ENCODE results near the gene PARD3.

PARD3 gene

GRCh38 chr10:34107626-34108516 lies 707.2 kb downstream of the PARD3 start:
- DNase-seq (ENCODE audit: low read depth in 2 of 2): no peak

- no peak for DNase-seq (ENCODE audit: low read depth in 2 of 2)
These were observed 708.7 kb downstream of the PARD3 start for GRCh38 chr10:34106356-34106885.

DNA sequence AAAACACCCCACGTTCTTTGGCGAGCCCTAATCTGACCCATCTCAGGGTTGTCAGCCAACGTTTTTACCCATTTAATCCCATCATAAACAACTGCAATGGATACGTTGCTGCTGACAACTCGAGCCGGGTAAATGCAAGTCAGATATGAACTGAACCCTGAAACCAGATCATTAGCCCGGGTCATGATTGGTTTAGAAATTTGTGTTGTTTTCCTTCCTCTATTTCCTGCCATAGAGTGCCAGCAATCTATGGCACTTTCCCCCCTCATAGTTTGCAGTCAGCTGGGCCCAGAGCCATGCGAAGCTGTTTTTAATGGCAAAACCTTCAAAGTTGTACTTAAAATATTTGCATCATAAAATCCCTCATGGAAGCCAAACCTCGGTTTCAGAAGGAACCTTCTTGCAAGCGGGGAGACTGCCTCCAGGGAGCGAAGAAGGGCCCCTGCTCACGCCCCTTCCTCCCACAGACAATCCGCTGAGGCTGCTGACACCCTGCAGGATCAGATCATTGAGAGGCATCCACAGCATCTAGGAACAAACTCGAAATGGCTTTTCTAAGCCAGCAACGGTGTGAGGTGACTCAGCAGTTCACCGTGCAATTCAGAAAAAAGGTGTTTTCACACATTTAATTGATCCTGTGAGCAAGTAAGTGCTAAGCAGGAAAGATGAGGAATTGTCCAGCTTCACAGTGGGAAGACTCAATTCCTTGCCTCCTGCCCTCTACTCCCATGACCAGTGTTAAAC lies 710.1 kb downstream of the PARD3 start:
- no peak for DNase-seq (ENCODE audit: low read depth in 2 of 2)

GRCh38 chr10:34102893-34103506 lies 712.1 kb downstream of the PARD3 start:
- no peak for DNase-seq (ENCODE audit: low read depth in 2 of 2)

DNA sequence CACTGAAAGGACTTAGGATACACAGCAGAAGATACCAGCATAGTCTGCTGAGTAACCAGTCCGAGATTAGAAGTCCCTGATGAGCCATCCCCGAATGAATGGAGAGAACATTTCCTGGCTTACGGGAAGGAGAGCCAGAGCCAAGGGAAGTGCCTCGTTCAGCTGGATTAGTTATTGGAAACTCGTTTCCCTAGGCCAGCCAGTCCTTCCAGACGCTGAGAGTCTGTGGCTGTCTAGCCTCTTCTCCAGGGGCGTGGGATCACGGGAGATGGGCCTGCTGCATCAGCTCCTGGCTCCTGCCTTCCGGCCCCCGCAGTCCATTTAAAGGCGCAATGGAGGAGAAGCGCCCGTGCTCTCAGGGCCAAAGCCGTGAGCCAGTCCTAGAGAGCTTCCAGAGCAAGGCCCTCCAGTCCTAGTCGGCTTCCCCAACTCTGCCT lies 712.8 kb downstream of the PARD3 start:
- no peak for DNase-seq (ENCODE audit: low read depth in 2 of 2)

GRCh38 chr10:34101001-34101400 lies 714.1 kb downstream of the PARD3 start:
- no peak for DNase-seq (ENCODE audit: low read depth in 2 of 2)

DNA sequence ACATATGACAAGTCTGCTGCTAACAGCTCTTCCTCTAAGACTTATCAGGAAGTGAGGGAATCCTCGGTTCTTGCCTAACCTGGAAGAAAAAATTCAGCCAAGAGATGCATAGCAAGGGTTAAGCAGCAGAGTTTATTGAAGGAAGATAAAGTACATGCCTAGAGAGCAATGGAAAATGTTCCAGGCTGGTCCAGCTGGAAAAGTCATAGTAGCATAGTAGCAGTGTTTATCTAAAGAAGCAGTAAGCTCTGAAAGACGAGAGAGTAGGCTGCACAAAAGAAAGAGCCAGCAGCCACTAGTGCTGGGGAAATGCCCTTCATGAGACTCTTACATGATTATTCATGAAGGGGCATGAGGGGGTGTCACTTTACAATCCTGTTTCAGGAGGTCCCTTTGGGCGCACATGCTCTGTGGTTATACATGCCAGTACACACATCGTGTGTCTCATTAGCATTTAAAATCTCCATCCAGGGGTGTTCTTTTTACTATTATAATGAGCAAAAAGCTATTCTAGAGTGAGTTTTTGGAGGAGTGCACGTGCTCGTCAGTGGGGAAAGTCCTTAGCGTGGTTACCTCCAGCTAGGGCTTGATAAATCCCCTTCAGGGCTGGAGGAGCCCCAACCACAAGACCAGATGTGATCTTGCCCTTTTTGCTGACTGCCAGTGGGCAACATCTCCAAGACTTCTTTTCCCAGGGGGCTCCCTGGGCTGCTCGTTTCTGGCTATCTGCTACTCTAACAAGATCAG lies 716.1 kb downstream of the PARD3 start:
- no peak for DNase-seq (ENCODE audit: low read depth in 2 of 2)

- no peak for DNase-seq (ENCODE audit: low read depth in 2 of 2)
These were observed 717.4 kb downstream of the PARD3 start for GRCh38 chr10:34097682-34098081.

GRCh38 chr10:34094961-34095360 lies 720.1 kb downstream of the PARD3 start:
- no peak for DNase-seq (ENCODE audit: low read depth in 2 of 2)

GRCh38 chr10:34094146-34094696 lies 720.9 kb downstream of the PARD3 start:
- no peak for DNase-seq (ENCODE audit: low read depth in 2 of 2)

GRCh38 chr10:34092891-34093290 lies 722.2 kb downstream of the PARD3 start:
- DNase-seq (ENCODE audit: low read depth in 2 of 2): no peak

- no peak for DNase-seq (ENCODE audit: low read depth in 2 of 2)
These were observed 723.4 kb downstream of the PARD3 start for GRCh38 chr10:34091635-34092195.

DNA sequence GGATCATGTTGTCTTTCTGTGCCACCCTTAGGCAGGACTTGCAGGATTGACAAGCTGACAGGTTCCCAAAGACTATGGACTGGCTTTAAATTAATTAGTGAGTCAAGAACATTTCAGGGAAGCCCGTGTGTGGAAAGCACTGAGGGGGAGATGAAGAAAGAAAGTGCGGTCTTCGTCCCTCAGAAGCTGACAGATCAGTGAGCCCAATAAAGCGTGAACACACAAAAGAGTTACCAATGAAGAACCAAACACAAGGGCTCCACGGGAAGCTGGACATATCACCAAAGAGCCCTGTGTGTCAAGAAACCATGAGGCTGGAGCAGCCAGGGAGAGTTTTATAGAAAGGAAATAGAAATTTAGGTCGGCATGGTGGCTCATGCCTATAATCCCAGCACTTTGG lies 725.8 kb downstream of the PARD3 start:
- DNase-seq (ENCODE audit: low read depth in 2 of 2): no peak

DNA sequence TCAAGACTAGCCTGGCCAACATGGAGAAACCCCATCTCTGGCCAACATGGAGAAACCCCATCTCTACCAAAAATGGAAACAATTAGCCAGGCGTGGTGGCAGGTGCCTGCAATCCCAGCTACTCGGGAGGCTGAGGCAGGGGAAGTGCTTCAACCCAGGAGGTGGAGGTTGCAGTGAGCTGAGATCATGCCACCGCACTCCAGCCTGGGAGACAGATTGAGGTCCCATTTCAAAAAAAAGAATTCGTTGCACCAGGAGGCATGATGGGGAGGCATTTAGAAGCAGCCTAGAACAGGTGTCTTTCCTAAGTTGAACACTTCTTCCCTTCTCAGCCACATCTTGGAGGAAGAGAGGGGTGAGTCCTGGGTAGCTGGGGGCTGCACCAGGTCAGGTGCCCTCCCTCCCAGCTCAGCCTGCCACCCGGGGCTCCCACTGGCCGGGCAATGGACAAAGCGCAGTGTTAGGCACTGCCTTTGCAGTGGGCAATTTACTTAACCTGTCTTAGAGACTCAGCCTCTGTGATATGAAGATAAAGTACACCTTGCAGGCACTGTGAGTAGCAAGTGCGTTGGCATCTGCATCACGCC lies 726.8 kb downstream of the PARD3 start:
- DNase-seq (ENCODE audit: low read depth in 2 of 2): no peak

DNA sequence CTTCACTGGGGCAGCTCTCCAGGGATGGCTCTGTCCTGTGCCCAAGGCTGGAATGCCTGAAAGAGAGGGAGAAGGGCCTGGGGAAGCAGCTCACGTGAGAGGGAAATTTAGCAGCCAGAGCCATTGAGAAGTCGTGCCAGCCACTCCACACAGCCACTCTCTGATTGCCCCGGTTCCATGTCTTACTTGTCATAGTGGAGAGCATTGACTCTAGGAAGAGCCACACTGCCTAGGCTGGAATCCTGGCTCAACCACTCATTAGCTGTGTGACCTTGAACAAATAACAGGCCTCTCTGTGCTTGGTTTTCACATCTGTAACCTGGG lies 728.0 kb downstream of the PARD3 start:
- DNase-seq (ENCODE audit: low read depth in 2 of 2): no peak

DNA sequence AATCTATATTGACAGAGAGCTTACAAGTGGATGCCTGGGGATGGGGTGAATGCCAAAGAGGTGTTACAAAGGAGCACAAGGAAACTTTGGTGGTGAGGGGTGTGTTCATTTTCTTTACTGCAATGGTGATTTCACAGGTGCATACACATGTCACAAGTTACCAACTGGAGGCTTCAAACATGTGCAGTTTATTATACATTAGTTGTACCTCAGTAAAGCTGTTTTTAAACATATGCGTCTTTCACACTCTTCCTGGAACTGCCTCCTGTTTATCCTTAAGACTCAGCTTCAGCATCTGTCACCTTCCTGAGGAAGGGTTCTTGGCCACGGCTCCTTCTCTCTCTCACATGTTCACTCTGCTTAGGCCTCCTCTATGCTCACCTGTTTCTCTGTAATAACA lies 731.5 kb downstream of the PARD3 start:
- DNase-seq (ENCODE audit: low read depth in 2 of 2): no peak

DNA sequence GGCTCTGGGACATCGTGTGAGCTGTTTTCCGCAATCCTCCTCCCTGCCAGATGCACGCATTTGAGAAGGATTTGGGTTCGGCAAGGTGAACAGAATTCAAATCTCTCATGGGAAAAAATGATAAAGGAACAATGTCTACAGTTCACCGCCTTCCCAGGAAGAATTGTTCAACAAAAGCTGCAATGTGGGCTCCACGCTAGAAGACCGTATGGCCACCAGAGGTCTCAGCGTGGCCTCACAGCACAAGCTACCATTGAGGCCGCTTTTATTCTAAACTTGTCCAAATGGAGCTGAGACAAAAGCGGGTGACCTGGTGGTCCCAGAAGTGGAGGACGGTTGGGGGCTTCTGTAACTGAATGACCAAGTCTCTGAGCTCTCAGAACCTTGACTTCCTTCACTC lies 733.1 kb downstream of the PARD3 start:
- DNase-seq (ENCODE audit: low read depth in 2 of 2): no peak

GRCh38 chr10:34081347-34081743 lies 733.8 kb downstream of the PARD3 start:
- DNase-seq (ENCODE audit: low read depth in 2 of 2): no peak

DNA sequence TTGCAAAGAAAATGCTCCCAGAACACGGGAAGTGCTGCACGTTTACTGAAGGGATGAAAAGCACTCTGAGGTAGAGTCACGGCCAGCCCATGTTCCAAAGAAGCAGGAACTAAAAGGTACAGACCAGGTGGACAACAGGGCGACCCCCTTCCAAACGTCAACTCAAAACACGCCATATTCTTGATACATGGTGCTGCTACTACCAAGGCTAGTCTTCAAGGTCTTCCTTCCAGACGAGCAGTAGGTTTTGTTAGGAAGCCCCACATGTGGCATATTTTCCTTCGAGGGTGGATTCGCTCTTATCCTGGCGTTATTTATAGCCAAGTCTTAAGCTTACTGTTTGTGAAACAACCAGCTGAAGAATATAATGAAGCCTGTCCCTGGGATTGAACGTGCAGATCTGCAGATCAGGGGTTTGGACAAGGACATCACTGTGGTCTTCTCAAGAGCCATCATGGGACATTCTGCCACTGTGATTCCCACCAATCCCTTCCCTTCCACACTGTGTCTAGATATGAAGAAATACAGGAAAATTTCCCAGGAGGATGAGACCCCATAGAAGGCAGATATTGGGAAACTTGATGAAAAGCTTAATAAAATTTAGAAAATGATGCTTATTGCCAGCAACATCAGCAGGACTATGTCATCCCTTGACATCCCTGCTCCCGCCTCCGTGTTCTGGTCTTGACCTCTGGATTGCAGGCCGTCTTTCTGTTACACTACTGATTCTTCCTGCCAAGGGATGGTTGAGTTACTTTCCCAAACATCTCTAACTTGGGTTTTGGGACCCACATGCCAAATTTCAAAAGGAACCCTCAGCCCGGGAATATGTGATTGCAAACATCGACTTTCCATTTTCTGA lies 734.4 kb downstream of the PARD3 start:
- DNase-seq (ENCODE audit: low read depth in 2 of 2): no peak

Data from stimulated activated CD8-positive, alpha-beta memory T cell treated with anti-CD3 and anti-CD28 coated beads, Interleukin-2, amount 100 ng/mL, for 48 hours (primary cell).